NCI-H1694 (cell line): ENCODE results near the gene AKIRIN2.
A peak's percentile ranks its signal among the peaks of the same experiment; 100 is the strongest.
"Not testable (repeated sequence)": the region's sequence is repeated elsewhere in the genome, so short reads cannot be mapped to it uniquely, and the experiment has no call there.

ENCODE experiments used
- DNase-seq: peaks from one replicate; lab custom pipeline; 2025; lab: John Stamatoyannopoulos, UW

Gene AKIRIN2

GRCh38 chr6:87687893-87688292 lies 14.1 kb downstream of the AKIRIN2 start:
- DNase-seq: not testable (repeated sequence)

GRCh38 chr6:87687296-87687695 lies 14.7 kb downstream of the AKIRIN2 start:
- DNase-seq: no peak

DNA sequence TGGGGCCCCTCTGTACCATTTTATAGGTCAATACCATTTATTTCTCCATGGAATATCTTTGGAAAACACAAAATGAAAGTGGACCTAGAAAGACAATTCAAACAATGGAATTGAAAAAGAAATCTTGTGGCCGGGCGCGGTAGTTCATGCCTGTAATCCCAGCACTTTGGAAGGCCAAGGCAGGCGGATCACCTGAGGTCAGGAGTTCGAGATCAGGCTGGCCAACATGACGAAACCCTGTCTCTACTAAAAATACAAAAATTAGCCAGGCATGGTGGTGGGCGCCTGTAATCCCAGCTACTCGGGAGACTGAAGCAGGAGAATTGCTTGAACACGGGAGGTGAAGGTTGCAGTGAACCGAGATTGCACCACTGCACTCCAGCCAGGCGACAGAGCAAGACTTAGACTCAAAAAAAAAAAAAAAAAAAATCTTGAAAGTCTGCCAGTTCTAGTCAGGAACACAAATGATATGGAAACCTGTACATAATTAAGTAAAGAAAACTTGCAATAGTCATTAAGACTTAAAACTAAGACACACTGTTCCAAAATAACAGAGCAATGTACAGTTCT lies 15.3 kb downstream of the AKIRIN2 start:
- DNase-seq: not testable (repeated sequence)

DNA sequence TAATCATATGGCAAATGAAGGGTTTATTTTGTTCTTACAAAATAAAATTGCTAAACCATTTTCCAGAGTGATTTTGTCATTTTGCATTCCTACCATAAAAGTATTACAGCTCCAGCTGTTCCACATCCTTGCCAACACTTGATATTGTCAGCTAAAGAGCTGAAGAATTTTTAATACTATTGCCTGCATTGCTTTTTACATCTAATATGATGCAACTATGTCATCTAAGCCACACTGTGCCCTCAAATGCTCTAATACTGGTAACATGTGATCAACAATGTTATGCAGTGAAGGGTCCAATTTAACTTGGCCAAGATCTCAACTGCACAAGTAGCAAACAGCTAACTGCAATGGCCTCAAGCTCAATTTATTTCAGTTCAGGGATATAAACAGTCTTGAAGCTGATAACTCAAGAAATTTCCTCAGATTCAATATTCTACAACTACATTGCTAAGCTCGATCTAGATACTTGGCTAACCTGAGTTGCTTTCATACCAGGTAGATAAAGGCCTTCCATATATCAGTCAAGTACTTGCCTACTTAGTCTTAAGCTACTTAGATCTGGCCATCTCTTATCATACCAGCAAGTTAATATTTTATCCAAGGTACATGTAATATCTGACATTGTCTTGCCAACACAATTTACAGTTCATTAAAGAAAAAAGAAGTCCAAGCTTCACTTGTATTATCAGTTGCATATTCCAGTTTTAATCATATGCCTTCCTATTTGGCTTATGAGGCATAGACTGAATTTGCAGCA lies 17.0 kb downstream of the AKIRIN2 start:
- DNase-seq: no peak

- no peak for DNase-seq
Observed at GRCh38 chr6:87683890-87684289, 18.1 kb downstream of the AKIRIN2 start.

DNA sequence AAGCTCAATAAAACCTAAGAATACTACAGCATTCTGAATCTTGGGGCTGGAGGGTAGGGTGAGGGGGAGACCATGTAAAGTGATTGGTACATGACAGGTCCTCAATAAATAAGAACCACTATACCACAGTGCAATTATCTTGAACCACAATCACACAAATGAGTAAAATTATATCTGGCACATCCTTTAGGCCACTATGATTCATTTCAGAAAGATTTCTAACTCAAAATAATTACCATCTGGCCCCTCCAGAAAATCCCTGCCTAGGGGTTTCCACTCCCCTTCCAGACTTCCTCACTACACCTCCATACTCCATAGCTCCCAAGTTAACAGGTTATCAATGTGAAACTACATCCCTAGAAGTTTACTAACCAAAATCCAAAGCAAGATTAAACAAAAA lies 19.7 kb downstream of the AKIRIN2 start:
- no peak for DNase-seq

DNA sequence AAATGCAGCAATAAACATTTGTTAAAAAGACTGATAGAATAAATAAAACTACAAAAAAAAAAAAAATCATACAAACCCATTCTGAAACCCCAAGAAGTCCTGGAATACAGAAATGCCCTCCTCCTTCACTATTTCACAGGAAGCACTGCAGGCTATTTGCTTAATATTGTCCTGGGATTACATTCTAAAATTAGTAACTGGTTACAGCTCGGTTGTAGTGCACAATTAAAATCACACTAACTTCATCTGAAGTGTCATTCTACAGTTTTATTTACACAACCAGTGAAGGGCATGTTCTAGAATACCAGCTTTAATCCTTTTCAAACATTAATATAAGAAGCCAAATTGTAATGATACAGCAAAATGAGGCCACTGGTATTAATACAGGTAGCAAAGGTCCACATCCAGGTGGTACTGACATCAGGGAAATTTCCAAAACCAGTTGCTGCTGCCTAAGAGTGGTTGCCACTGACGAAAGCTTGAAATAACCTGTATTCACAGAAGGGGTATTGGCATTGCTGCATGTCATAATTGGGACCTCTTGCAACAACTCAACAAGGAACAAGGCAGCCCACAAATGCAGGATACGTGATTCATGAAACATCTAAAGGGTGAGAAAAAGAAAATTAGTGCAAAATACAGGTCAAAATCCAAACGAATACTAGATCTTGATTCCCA lies 26.9 kb downstream of the AKIRIN2 start:
- DNase-seq: no peak

- no peak for DNase-seq
Observed at GRCh38 chr6:87674290-87674689, 27.7 kb downstream of the AKIRIN2 start.

DNA sequence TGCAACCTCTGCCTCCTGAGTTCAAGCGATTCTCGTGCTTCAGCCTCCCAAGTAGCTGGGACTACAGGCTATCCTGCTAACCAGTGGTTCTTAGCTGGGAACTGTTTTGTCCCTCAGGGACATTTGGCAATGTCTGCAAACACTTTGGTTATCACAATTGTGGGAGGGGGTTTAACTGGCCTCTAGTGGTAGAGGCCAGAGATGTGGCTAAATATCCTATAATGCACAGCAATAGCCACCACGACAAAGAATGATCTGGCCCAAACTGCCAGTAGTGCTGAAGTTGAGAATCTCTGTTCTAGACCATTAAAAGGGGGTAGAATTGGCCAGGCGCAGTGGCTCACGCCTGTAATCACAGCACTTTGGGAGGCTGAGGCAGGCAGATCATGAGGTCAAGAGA lies 28.8 kb downstream of the AKIRIN2 start:
- no peak for DNase-seq

GRCh38 chr6:87672641-87673040 lies 29.4 kb downstream of the AKIRIN2 start:
- no peak for DNase-seq

DNA sequence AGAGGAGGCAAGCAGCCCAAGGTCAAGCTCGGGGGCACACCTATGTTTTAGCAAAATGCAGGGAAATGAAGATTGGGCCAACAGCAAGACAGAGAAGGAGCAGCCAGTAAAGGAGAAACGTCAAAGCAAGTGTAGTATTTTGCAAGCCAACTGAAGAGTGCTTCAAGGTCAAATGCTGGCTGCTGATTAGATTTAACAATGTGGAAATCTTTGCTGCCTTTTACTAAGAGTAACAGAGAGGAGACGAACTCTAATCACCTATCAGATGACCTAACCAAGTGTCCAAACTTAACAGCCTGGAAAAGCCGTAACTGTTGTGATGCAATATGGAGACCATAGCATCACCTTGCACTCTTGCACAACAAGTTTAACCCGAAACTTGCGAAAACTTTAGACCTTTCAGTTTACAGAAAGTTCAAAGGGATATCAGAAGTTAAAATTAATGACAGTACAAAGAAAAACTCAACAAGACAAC lies 30.4 kb downstream of the AKIRIN2 start:
- DNase-seq: no peak

DNA sequence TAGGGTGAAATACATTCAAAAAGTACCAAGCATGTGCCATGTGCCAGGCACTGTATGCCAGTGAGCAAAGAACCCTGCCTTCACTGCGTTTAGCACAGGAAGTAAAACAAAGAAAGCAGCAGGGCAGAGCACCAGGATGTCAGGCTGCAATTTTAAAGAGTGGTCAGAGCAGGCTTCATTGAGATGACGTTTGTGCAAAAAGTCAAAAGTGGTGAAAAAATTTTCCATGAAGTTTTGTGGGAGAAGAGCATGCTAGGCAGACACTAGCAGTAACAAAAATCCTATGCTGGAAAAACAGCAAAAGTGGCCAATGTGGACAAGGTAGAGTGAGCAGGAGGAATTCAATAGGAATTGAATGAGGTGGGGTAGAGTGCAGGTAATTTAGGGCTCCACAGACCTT lies 31.3 kb downstream of the AKIRIN2 start:
- DNase-seq: no peak

DNA sequence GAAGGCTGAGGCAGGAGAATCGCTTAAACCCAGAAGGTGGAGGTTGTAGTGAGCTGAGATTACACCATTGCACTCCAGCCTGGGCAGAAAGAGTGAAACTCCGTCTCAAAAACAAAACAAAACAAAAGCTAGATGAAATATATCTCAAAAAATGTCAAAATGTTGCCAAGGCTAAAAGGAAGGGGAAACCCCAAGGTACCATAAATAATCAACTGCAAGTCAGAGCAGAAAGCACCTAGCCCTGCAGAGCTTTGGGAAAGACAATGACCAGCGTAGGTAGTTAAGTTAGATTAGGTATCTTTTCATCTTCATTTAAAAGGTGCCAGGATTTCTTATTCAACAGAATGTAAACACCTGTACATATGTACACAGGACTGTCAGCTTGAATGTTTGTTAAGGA lies 33.0 kb downstream of the AKIRIN2 start:
- DNase-seq: no peak

GRCh38 chr6:87668013-87668412 lies 34.0 kb downstream of the AKIRIN2 start:
- DNase-seq: no peak

GRCh38 chr6:87667032-87667431 lies 35.0 kb downstream of the AKIRIN2 start:
- no peak for DNase-seq

DNA sequence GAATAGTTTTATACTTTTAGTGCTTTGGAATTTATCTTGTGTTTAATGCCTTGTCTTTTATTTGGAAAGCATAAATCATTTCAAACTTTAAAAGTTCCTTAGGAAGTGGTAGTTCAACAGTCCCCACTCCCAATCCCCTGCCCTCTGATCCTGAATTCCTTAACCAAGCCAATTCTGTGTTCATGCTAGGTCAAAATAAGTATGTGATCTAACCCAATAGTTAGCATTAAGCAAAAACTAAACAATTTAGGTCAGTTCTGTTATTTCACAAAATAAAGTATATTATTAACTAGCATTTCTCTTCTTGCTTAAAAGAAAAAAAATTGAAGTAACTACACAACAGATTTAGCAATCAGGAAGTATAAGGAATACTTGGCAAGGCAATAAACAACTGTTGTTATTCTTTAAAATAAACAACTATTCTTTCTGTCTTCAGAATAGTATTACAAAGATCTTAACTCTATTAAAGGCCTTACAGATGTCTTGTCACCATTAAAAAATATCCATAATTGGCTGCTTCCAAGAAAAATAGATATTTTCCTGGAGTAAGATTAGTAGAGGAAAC lies 37.0 kb downstream of the AKIRIN2 start:
- DNase-seq: no peak

DNA sequence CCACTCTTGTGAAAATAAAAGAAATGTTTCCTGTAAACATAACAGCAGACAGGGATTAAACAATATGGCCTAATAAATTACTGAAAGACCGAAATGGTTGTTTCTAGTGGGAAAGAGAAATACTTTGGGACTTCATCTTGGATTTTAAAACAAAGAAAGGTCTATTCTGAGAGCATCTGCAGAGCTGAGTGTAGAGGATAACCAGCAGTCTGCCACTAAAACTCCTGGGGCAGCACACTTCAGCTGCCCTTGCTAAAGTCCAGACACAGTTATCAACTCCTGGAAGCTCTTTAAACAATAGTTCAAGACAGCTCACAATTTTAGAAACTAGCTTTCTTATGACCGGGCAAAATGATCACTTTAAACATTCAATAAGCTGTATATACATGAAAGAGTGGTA lies 38.6 kb downstream of the AKIRIN2 start:
- DNase-seq: no peak

- DNase-seq: no peak
Observed at GRCh38 chr6:87661503-87661902, 40.5 kb downstream of the AKIRIN2 start.

DNA sequence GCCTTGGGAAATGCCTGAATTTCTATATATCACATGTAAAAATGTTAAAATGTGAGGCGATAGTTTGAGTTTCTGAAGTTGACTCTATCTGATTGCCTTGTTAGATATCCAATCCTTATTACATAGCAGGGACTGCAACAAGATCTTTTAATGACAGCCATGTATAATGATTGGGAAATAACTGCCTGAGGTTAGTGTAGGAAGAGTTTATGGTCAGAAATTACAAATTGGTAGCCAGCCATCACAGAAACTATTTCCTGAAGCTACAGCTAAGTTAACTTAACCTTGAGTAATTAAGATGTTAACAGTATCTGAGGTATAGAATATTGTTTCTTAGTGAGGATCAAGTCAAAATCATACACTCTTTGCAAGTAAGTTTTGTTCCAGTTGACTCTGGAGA lies 41.0 kb downstream of the AKIRIN2 start:
- DNase-seq: no peak

DNA sequence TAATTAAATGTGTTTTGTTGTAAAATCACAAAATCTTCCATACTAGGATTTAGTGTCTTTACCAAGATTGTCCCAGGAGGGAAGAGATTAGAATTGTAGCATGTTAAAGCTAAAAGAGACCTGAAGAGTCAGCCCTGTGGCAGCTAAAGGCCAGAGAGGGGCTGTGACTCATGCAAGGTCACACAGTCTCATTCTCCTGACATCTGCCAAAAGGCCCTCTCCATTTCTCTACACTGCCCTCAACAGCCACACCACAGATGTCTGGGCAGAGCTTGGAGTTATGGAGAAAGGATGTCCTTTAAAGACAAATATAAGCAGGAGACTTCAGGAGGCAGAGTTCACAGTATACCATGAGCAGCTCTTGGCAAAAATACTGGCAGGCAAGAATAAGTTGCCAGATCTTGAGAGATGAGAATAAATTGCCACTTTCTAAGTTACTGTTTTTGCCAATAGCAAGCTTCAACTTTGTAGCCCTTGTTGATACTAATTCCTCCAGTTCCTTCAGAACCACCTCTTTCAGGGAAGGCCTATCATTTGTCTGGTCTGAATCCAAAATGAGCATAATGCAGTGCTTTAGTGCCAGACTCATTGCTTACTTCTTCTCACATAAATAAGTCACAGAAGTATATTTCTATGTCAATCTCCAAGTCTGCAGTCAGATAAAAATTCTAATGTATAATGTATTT lies 41.7 kb downstream of the AKIRIN2 start:
- DNase-seq: no peak

DNA sequence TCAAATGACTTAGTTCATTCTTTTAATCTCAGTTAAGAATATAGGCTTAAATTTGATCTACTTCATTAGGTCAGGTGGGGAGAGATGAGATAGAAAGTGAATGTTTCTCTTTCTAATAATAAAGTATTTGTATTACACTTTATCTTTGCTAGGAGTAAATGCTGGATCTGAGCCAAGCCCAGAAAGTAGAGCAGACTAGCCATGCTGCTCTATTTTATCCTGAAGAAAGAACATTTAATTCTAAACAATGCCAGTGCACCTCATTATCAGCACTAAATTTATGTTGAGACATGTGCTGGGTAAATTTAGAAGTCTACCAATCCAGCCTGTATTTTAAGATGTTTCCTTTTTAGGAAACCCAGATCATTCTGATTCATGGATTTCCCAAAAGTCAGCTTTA lies 43.5 kb downstream of the AKIRIN2 start:
- DNase-seq: peak; percentile 1

GRCh38 chr6:87656857-87657256 lies 45.2 kb downstream of the AKIRIN2 start:
- DNase-seq: no peak
